GM20000 (cell line): ENCODE results near the gene PTGFRN.

Experiments
- DNase-seq: peaks from one replicate; pipeline ENCODE4 v3.0.0; 2012; ENCODE audit warnings: low spot score
- TF ChIP-seq, protein P1 (sequence below): IDR thresholded peaks from 2 replicates; pipeline ENCODE4 v1.5.1; 2012; ENCODE audit warnings: mild to moderate bottlenecking, control low read depth; ENCODE audit errors: extremely low read depth, missing control alignments

The PTGFRN gene

DNA sequence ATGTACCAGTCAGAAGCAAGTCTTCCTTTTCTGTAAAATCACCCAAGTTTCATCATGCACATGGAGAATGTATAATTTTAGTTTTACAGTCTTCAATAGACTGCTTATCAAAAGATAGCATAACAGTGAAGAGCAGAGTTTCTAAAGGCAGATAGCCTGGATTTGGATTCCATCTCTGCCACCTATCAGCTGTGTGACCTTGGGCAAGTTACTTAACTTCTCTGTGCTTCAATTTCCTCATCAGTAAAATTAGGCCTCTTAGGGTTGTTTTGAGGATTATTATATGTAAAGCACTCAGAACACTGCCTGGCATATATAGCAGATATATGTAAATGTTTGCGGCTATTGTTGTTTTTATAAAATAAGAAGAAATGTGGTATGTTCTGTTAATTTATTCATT, 38.9 kb downstream of the PTGFRN start:
- no peak for DNase-seq
- TF ChIP-seq, protein P1, sequence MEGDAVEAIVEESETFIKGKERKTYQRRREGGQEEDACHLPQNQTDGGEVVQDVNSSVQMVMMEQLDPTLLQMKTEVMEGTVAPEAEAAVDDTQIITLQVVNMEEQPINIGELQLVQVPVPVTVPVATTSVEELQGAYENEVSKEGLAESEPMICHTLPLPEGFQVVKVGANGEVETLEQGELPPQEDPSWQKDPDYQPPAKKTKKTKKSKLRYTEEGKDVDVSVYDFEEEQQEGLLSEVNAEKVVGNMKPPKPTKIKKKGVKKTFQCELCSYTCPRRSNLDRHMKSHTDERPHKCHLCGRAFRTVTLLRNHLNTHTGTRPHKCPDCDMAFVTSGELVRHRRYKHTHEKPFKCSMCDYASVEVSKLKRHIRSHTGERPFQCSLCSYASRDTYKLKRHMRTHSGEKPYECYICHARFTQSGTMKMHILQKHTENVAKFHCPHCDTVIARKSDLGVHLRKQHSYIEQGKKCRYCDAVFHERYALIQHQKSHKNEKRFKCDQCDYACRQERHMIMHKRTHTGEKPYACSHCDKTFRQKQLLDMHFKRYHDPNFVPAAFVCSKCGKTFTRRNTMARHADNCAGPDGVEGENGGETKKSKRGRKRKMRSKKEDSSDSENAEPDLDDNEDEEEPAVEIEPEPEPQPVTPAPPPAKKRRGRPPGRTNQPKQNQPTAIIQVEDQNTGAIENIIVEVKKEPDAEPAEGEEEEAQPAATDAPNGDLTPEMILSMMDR = no peak

DNA sequence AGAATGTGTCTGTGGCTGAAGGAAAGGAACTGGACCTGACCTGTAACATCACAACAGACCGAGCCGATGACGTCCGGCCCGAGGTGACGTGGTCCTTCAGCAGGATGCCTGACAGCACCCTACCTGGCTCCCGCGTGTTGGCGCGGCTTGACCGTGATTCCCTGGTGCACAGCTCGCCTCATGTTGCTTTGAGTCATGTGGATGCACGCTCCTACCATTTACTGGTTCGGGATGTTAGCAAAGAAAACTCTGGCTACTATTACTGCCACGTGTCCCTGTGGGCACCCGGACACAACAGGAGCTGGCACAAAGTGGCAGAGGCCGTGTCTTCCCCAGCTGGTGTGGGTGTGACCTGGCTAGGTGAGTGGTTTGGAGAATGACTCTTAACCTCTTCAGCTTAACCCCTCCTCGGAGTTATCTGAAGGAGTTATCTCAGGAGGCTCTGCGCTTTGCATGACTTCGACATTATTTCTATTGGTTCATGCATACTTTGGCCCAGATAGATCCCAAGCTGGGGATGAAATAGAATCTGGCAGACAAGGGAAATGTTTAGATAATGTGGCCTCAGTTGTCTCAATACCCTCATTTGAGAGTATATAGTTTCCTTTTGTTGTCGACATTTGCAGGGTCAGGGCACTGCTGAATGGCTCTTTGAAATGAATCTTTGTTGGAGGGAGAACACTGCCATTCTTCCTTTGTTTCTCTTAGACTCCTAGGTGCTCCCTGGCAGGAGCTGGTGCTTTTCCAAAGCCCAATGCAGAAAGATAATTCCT, 39.7 kb downstream of the PTGFRN start:
- TF ChIP-seq, protein P1 = no peak
- DNase-seq = no peak

DNA sequence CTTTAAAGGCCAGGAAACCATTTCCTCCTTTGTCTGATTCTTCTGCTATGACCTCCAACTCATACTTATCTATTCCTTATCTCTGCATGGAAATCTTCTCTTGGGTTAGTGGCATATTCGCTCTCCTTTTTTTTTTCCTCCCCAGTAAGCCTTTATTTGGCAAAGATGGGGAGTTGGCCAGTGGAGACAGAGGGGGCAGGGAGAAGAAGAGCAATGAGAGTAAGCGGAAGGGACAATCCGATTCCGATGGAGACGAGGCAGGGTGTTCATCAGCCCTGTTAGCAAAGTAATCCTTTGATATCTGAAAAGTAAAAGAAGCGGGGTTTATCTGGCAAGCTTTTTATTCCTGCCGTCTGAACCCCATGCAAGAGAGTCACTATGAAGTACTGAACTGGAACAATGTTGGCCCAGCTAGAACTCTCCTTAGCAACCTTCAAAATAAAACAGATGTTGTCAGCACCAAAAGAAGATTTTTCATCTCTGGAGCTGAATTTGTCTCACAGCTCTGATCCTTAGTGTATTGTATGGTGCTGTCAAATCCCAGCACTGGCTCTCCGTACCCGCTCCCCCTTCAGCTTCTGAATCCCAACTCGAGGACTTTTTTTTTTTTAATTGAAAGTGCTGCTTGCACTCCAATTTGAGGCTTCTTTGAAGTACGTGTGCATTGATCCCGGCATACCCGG, 40.9 kb downstream of the PTGFRN start:
- TF ChIP-seq, protein P1 = no peak
- no peak for DNase-seq

- DNase-seq = no peak
These were observed 41.7 kb downstream of the PTGFRN start for GRCh38 chr1:116951200-116951935.

DNA sequence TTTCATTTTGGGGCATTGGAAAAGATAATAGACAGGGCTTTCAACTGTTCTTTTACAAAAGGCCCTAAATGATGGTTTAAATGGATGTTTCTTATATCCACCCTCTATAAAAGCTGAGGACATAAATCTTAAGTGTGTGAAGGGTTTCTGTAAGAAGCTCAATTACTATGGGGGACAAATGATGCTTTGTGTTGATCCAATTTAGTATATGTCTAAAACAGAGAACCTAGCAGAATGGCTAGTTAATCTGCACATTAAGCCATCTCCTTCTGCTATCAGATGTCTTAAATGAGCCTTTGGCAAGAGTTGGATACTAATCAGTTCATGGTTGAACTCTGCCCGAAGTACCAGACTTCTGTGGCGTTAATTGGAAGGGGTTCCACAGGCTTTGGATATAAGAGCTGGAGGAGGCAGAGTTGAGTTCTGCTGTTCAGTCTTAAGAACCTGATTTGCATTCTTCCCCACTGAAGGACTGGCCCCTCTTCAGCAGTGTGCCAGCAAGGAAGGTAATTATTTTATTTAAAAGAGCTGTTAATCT, 43.1 kb downstream of the PTGFRN start:
- TF ChIP-seq, protein P1 = no peak
- DNase-seq = no peak

More at GRCh38 chr1:116951200-116951935, 41.7 kb downstream of the PTGFRN start:
- TF ChIP-seq, protein P1 = no peak

DNA sequence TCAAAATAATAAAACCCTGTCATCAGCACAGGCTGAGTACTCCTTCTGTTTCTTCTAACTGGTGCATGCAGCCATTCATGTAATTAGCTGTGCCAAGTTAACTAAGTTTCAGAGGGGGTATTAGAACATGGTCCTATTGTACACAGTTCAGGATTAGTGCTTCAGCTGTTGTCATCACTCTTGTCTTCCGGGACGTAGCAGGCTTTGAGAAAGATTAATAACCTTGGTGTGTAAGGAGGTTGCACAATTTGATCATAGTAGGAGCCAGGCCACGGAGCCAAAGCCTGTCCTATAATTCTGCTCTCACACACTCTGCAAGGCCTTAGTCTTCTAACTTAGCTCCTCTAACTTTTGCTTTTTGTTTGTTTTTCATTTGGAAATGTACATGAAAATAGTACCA, 44.7 kb downstream of the PTGFRN start:
- TF ChIP-seq, protein P1 = no peak
- DNase-seq = no peak
